NCI-H510A (cell line): ENCODE data around the gene KRIT1.

Source experiments
- DNase-seq: peaks from one replicate; lab custom pipeline; 2025; lab: John Stamatoyannopoulos, UW

The KRIT1 gene

DNA sequence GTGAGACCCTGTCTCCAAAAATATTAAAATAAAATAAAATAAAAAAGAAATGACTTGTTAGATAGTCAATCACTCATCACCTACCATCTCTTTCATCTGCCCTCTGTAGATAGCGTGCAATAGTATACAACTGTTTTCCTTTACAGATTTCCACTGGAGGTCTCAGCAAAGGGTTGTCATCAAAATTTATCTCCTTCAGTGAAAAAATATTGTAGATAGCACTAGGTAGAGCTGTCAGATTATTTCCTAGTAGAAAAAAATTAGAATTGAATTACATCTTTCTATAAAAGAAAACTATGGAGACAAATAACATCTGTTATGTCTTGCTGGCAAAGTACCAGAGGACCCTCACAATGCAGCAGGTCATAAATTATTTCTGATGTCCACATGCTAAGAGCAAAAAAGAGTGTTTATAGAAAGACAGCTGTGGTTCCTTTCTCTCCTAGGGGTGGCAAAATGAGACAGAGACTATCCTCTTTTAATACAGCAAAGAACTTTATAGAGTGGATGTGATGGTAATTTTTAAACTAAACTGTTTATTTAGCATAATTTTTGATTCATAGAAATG is 95.2 kb downstream of the KRIT1 start:
- no peak for DNase-seq

DNA sequence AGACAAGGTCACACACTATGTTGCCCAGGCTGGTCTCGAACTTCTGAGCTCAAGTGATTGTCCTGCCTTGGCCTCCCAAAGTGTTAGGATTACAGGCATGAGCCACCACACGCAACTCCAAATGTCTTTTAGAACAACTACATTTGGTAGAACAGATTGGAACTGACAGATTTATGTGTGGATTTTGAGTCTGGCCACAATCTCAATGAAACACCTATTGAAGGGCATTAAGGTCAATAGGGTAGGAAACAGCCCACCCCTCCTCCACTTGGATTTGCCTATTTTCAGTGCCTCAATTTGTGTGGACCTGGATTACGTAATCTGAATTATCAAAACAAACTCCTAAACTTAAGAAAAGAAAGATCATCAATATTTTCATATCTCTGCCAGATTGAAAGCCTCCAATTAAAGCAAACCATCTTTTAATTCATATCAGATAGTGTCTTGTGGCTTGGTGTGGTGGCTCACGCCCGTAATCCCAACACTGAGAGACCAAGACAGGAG is 95.9 kb downstream of the KRIT1 start:
- no peak for DNase-seq
